ENCODE data around the gene OR4C46. TPM values are rescaled to one million over a fixed set of nuclear protein-coding genes. Genes with fewer than 3 reads are reported as not detected.
"Not testable (repeated sequence)": the region's sequence is repeated elsewhere in the genome, so short reads cannot be mapped to it uniquely, and the experiment has no call there.

OR4C46 gene
- total RNA-seq, result not detected
- long read RNA-seq, result 0 reads

DNA sequence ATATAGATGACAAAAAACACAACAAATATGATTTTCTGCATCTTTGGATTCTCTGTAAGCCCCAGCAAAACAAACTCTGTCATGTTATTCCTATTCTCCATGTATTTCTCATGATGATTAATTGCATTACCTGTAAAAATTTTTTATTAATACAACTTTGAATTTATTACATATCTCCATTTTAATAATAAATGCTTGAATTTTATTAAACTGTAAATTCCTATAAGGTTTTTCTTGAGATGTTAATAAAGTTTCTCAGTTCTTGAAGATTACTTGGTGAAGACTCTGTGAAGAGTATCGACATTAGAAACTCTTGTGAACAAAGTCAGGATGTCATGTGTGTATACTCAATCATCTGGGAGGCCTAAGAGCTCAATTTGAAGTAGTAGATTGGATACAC lies at the start of gene OR4C46:
Gene OR4C46 (minus strand): TSS at position 101 of the 400 bp plus-strand sequence. CDS start 0 bp downstream, at position 101.
- intact Hi-C loops (cut with DNase I, micrococcal nuclease), result no loop called here
- ATAC-seq (no peak), DNase-seq (no peak)

- ATAC-seq; DNase-seq; intact Hi-C loops (cut with DNase I, micrococcal nuclease): not testable (repeated sequence)
These were observed 41.8 kb upstream of the OR4C46 start for GRCh38 chr11:54645606-54646005.

DNA sequence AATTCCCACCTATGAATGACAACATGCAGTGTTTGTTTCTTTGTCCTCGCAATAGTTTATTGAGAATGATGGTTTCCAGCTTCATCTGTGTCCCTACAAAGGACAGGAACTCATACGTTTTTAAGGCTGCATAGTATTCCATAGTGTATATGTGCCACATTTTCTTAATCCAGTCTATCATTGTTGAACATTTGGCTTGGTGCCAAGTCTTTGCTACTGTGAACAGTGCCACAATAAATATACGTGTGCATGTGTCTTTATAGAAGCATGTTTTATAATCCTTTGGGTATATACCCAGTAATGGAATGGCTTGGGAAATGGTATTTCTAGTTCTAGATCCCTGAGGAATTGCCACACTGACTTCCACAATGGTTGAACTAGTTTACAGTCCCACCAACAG lies 42.4 kb downstream of the OR4C46 start:
- DNase-seq; intact Hi-C loops (cut with DNase I, micrococcal nuclease); ATAC-seq: not testable (repeated sequence)

- intact Hi-C loops (cut with DNase I, micrococcal nuclease), result no loop called here
- ATAC-seq, result no peak
- no peak for DNase-seq
These were observed 44.9 kb downstream of the OR4C46 start for GRCh38 chr11:54558919-54559318.

DNA sequence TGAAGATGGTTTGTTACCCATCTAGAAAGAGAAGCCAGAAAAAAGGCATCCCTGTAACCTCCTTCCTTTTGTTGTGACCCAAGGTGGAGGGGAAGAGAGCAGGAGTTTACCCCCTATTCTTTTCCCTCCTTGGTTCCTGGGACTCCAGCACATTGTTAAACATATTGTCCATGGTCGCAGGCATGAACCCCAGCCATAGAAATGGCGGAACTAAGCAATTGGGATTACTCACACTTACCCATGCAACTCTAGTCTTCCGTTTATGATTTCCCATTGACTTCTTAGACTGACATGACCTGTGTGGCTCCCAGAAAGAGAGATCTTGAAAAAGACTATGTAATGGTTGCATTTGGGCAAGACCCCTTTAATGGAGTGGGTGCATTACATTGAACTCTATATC lies 45.4 kb downstream of the OR4C46 start:
- intact Hi-C loops (cut with DNase I, micrococcal nuclease), result no loop called here
- no peak for ATAC-seq
- DNase-seq, result no peak

Other genes starting within 250 kb of the OR4C46 start
- gene OR4A5, start 102.8 kb upstream of the OR4C46 start, total RNA-seq, result not detected